ENCODE results near the gene PDGFA. TPM values are rescaled to one million over a fixed set of nuclear protein-coding genes. Genes with fewer than 3 reads are reported as not detected.

PDGFA gene
- polyA plus RNA-seq, 4 donors: 18.3 to 61.1 (median 49.2) TPM

- DNase-seq (ENCODE audit: low read depth in 4 of 4, low spot score in 3 of 4): no peak
Measured at GRCh38 chr7:451255-452225, 68.1 kb downstream of the PDGFA start.

GRCh38 chr7:450741-451140 lies 68.9 kb downstream of the PDGFA start:
- DNase-seq (ENCODE audit: low read depth in 4 of 4, low spot score in 3 of 4): no peak

- no peak for DNase-seq (ENCODE audit: low read depth in 4 of 4, low spot score in 3 of 4)
Measured at GRCh38 chr7:450036-450435, 69.6 kb downstream of the PDGFA start.

GRCh38 chr7:449324-450019 lies 70.2 kb downstream of the PDGFA start:
- DNase-seq (ENCODE audit: low read depth in 4 of 4, low spot score in 3 of 4): no peak

- DNase-seq (ENCODE audit: low read depth in 4 of 4, low spot score in 3 of 4): no peak
Measured at GRCh38 chr7:447523-447922, 72.1 kb downstream of the PDGFA start.

Other genes with a start within 250 kb of the PDGFA start
- not detected for gene FOXL3, start 229.7 kb downstream of the PDGFA start, polyA plus RNA-seq (ENCODE audit: insufficient read length in 4 of 4)
- gene DNAAF5, start 206.9 kb upstream of the PDGFA start, polyA plus RNA-seq (ENCODE audit: insufficient read length in 4 of 4): 10 to 100 TPM; 23.6 to 39.5 (median 30.9) TPM
- 10 to 100 TPM; 20.4 to 46.0 (median 38.7) TPM for gene PRKAR1B, start 207.4 kb upstream of the PDGFA start, polyA plus RNA-seq (ENCODE audit: insufficient read length in 4 of 4)

Data from left renal pelvis (tissue), 4 donors.